SU-DHL-6 (cell line): Measurements from ENCODE around the gene ATE1.

Experiments used
- H2AFZ ChIP-seq: fragments of 200-600 bp; sonication (generic); 2 replicates; pipeline ENCODE4 v1.6.1; 2014; ENCODE audit warnings: low read depth, mild to moderate bottlenecking, moderate library complexity, mixed read lengths, antibody characterized with exemption, low read length; ENCODE audit not compliant: severe bottlenecking
- H3F3A ChIP-seq: fragments of 200-600 bp; shearing (Covaris generic); 2 replicates; pipeline ENCODE4 v1.6.0; 2016; ENCODE audit warnings: antibody characterized with exemption, mild to moderate bottlenecking; ENCODE audit not compliant: insufficient read depth
- H3K27ac ChIP-seq: fragments of 200-600 bp; sonication (generic); 2 replicates; pipeline ENCODE4 v1.5.1; 2016; ENCODE audit warnings: low read depth, mild to moderate bottlenecking, low read length, moderate library complexity, mixed read lengths
- H3K27me3 ChIP-seq: fragments of 200-600 bp; sonication (generic), shearing (Covaris generic); 2 replicates; pipeline ENCODE4 v1.6.0; 2014; ENCODE audit warnings: mild to moderate bottlenecking, low read length
- H3K36me3 ChIP-seq: fragments of 200-600 bp; sonication (generic); 2 replicates; pipeline ENCODE4 v1.6.1; 2014; ENCODE audit warnings: mild to moderate bottlenecking, low read length, mixed read lengths
- H3K4me2 ChIP-seq: fragments of 300-600, 200-600 bp; shearing (Covaris generic), sonication (generic); 2 replicates; pipeline ENCODE4 v1.6.0; 2014; ENCODE audit warnings: low read length, low read depth, mild to moderate bottlenecking; ENCODE audit not compliant: poor library complexity, severe bottlenecking
- H3K4me3 ChIP-seq: fragments of 200-600 bp; sonication (generic); 2 replicates; pipeline ENCODE4 v1.5.1; 2014; ENCODE audit warnings: antibody characterized with exemption, low read length, mild to moderate bottlenecking, mixed read lengths; ENCODE audit not compliant: insufficient read depth, poor library complexity, severe bottlenecking
- H3K79me2 ChIP-seq: fragments of 200-600 bp; sonication (generic); 2 replicates; pipeline ENCODE4 v1.6.1; 2014; ENCODE audit warnings: mild to moderate bottlenecking, low read length, moderate library complexity; ENCODE audit not compliant: insufficient read depth
- H3K9ac ChIP-seq: fragments of 200-600 bp; sonication (generic); 2 replicates; pipeline ENCODE4 v1.7.0; 2014; ENCODE audit warnings: mild to moderate bottlenecking, low read length
- H3K9me2 ChIP-seq: fragments of 200-600 bp; sonication (generic); replicated peaks from 2 replicates; pipeline ENCODE4 v1.6.1; 2014; ENCODE audit warnings: low read length; ENCODE audit not compliant: insufficient read depth
- H3K9me3 ChIP-seq: fragments of 200-600 bp; sonication (generic); 2 replicates; pipeline ENCODE4 v1.6.1; 2014; ENCODE audit warnings: low read length, mixed read lengths; ENCODE audit not compliant: insufficient read depth
- H4K20me1 ChIP-seq: fragments of 200-600 bp; sonication (generic); 2 replicates; pipeline ENCODE4 v1.6.1; 2014; ENCODE audit warnings: low read depth, mild to moderate bottlenecking, antibody characterized with exemption, low read length, moderate library complexity, mixed read lengths
- EZH2phosphoT487 ChIP-seq: fragments of 200-600 bp; sonication (generic), shearing (Covaris generic); conservative IDR thresholded peaks from 2 replicates; pipeline ENCODE4 v1.6.1; 2018; ENCODE audit warnings: mild to moderate bottlenecking, antibody characterized with exemption, low read length, moderate library complexity, mixed read lengths
- TF ChIP-seq, protein P1 (sequence below): fragments of 200-600 bp; sonication (generic); IDR thresholded peaks from one replicate; pipeline ENCODE4 v1.5.1; 2017; ENCODE audit warnings: antibody characterized with exemption, mild to moderate bottlenecking, low read length, moderate library complexity; ENCODE audit not compliant: insufficient read depth, poor library complexity, severe bottlenecking

ATE1 gene

DNA sequence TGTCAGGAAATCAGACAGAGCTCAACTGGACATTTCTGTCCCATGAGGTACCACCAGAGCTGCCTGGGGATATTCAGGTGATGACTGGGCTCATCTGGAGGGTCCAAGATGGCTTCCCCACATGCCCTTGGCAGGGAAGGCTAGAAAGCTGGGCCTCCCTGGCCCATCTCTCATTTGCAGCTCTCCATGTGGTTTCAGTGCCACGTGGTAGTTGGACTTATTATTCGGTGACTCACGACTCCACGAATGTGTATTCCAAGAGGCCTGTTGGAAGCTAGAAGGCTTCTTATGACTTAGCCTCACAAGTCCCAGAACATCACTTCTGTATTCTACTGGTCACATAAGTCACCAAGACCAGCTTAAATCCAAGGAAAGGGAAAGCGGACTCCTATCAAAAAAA lies 24.4 kb upstream of the ATE1 start:
- no peak overlapping the region for H3K27ac ChIP-seq
- H3K4me3 ChIP-seq, result no peak overlapping the region
- H3K9me3 ChIP-seq, result no peaks in the 10 kb centered on the region
- H3K4me2 ChIP-seq, result no peak overlapping the region
- H4K20me1 ChIP-seq, result no peaks in the 10 kb centered on the region
- H3K36me3 ChIP-seq, result no peaks in the 10 kb centered on the region
- H3K79me2 ChIP-seq, result no peaks in the 10 kb centered on the region
- H3K9me2 ChIP-seq, result no peaks in the 10 kb centered on the region
- H3K27me3 ChIP-seq, result no peaks in the 10 kb centered on the region
- H3F3A ChIP-seq, result no peaks in the 10 kb centered on the region
- H2AFZ ChIP-seq, result no peak overlapping the region
- TF ChIP-seq, protein P1, sequence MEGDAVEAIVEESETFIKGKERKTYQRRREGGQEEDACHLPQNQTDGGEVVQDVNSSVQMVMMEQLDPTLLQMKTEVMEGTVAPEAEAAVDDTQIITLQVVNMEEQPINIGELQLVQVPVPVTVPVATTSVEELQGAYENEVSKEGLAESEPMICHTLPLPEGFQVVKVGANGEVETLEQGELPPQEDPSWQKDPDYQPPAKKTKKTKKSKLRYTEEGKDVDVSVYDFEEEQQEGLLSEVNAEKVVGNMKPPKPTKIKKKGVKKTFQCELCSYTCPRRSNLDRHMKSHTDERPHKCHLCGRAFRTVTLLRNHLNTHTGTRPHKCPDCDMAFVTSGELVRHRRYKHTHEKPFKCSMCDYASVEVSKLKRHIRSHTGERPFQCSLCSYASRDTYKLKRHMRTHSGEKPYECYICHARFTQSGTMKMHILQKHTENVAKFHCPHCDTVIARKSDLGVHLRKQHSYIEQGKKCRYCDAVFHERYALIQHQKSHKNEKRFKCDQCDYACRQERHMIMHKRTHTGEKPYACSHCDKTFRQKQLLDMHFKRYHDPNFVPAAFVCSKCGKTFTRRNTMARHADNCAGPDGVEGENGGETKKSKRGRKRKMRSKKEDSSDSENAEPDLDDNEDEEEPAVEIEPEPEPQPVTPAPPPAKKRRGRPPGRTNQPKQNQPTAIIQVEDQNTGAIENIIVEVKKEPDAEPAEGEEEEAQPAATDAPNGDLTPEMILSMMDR, result no peak
- no peak for TF ChIP-seq EZH2phosphoT487
- H3K9ac ChIP-seq, result no peak overlapping the region

DNA sequence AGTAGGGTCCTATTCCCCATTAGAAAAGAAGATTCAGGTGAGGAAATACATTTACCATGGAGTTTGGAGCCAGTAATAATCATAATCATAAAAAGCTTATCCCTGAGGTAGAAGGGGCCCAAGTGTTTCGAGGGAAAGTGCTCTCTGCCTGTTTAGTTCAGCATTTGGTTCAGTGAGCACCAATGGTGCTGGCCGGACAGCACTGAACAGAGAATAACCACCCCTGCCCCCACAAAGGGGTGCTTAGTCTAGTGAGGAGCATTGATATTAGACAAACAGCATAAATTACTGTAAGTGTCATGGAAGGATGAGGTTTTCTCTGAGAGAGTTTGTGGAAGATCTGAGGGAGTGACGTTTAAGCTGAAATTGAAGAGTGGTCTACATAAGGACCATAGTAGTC lies 21.6 kb upstream of the ATE1 start:
- Histone ChIP-seq H3K4me2 (no peak overlapping the region), H2AFZ (no peak overlapping the region), H3K36me3 (no peaks in the 10 kb centered on the region), H3K9me3 (no peaks in the 10 kb centered on the region), H3K9me2 (no peaks in the 10 kb centered on the region), H3F3A (no peaks in the 10 kb centered on the region), H3K27ac (no peak overlapping the region), H3K27me3 (no peaks in the 10 kb centered on the region), H3K79me2 (no peaks in the 10 kb centered on the region), H4K20me1 (no peaks in the 10 kb centered on the region), H3K4me3 (no peak overlapping the region), H3K9ac (no peak overlapping the region)
- TF ChIP-seq, protein P1, result no peak
- no peak for TF ChIP-seq EZH2phosphoT487

DNA sequence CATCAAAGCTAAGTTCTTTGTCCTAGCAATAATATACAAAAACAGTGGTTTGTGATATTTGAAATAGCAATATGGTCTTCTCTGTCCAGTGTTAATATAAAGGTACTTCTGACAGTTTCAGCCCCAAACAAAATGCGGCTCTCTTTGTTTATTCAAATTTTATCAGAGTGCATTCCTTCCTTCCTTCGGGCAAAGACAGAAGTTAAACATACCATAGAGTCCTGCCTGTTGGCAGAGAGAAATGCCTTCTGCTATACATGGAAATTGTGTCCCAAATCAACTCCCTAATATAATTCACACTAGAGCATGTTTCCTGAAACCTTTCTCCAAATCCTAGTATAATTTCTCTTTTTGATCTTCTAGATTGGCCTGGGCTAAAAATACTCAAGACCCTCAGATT lies 21.2 kb upstream of the ATE1 start:
- Histone ChIP-seq H3K36me3 (no peaks in the 10 kb centered on the region), H3K9me2 (no peaks in the 10 kb centered on the region), H3K9ac (no peak overlapping the region)

More for the DNA sequence above, 21.2 kb upstream of the ATE1 start:
- H3K27ac ChIP-seq, result no peak overlapping the region
- no peak for TF ChIP-seq EZH2phosphoT487
- TF ChIP-seq, protein P1, result no peak
- no peak overlapping the region for H3K4me2 ChIP-seq
- H3K27me3 ChIP-seq, result no peaks in the 10 kb centered on the region
- H3F3A ChIP-seq, result no peaks in the 10 kb centered on the region
- H3K9me3 ChIP-seq, result no peaks in the 10 kb centered on the region
- no peaks in the 10 kb centered on the region for H4K20me1 ChIP-seq
- no peaks in the 10 kb centered on the region for H3K79me2 ChIP-seq
- no peak overlapping the region for H2AFZ ChIP-seq
- no peak overlapping the region for H3K4me3 ChIP-seq
